GM21381 (cell line): ENCODE data around the gene CRACR2A.

Experiments used
- ATAC-seq: cut with Tn5 transposase; IDR thresholded peaks from one replicate; pipeline ENCODE4 v1.9.1; 2021; ENCODE audit warnings: mild to moderate bottlenecking, moderate library complexity; ENCODE audit not compliant: unreplicated experiment

The CRACR2A gene

DNA sequence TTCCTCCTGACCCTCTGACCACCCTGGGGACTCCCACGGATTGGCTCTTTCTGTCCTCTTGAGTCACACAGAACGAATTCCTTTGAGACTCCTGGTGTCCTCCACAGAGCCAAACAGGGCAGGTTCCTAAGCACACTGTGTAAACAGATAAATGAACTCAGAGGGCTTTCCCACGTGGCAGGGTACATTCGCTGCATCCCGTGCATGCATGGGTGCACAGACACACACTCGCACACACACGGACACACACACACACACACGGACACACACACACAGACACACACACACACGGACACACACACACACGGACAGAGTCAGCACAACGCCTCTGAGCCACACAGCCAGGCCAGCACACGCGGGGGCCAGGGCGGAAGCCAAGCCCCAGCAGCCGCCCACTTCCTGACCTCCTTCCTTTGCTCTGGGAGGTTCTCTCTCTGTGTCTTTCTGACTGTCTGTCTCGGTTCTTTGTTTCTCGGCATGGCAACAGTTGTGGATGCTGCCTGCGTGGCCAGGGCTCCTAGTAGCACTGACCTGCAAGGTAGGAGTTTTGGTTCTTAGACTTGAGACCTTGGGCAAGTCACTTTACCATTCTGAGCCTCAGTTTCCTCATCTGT lies 706 bp downstream of the CRACR2A start:
- peak; percentile 67 for ATAC-seq

DNA sequence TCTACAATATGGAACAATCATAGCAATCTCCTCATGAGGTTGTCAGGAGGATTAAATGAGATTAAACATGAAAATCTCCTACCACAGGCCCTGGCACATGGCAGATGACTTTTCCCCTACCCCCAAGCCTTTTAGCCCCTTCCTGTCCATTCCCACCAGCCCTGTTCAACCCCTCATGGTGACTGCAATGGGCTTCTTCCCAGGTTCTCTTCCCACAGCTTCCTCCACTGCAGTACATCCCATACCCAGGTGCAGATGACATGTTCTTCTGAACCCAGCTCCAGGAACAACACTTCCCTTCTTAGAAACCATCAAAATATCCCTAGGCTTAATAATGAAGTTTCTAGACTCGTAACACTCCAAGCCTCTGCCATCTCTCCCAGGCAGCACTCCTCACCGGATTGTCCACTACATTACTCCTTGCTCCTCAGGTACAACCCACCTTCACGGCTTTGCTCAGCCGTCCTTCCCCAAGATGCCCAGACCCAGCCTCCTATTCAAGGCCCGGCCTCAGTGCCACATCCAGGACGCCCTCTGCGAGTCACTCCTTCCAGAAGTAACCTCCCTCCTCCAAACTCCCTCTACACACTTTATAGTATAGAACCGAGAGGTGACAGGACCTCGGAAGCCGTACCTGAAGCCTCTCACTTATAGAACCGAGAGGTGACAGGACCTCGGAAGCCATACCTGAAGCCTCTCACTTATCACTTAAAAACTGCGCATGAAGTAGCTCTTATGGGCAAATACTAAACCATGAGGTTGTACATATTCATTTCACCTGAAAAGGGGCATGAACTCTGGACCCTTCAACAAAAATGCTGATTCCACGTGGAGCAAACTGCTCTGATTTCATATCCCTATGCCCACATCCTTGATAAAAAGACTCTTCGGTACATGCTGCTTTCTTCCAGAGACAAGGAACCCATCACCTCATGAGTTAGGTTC lies 1.5 kb downstream of the CRACR2A start:
- ATAC-seq, result no peak

- ATAC-seq, result no peak
Measured at GRCh38 chr12:3750616-3751015, 2.3 kb downstream of the CRACR2A start.

DNA sequence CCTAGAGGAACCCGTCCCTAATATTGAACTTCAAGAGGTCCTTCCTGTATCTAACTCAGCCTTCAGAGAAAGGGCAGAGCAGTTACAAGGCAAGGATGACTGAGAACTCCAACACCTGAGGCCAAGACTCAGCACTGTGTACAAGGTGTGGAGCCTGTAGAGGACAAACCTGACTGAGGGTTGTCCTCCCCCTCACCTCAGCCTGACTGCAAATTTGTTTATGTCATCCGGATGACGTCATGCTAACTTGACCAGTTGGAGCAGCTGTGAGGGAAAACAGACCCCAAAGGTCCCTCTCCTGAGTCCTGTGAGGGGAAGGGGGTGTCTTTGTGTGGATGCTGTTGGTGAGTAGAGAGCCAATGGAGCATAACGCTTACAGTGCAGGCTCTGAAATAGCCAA lies 4.3 kb downstream of the CRACR2A start:
- no peak for ATAC-seq

DNA sequence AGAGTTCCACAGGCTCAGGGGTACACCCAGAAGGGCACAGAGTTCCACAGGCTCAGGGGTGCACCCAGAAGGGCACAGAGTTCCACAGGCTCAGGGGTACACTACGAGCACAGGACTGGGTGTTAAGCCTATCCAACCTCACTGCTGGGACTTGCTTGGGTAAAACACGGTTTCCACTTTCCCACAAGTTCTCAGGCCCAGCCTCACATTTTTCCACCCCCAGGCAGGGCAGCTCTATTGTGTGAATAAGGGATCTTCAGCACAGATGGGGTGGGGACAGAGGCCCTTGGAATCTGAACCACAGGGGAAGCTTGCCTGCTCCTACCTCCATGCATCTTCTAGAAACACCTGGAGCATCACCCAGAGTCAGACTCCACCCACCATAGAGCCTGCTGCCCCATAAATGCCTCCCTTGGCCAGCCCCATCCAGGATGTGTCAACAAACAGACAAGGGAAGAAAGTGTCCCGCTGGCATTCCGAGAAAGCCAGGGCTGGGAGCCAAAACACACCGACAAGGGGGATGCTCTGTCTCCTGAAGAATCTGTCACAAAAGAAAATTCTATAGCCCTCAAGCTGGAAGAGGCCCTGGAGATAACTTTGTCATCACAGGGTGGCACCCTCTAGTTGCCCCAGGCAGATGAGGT lies 4.8 kb downstream of the CRACR2A start:
- no peak for ATAC-seq

GRCh38 chr12:3747543-3747942 lies 5.4 kb downstream of the CRACR2A start:
- no peak for ATAC-seq

GRCh38 chr12:3746758-3747157 lies 6.2 kb downstream of the CRACR2A start:
- ATAC-seq, result no peak

DNA sequence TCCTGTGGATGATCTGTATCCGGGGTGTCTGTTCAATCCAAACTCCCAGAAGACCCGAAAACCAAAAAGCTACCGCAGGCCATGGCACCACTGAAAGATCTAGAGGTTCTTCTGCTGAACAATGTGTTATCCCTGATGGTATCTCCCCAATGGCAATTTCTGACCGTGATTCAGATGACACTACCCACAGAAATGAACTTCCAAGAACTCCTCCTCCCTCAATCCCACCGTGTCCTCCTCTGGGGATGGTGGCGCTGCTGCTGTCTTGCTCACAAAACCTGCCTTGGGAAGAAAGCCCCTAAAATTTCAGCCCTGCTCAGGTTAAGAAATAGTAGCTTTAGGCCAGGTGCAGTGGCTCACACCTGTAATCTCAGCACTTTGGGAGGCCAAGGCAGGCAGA lies 7.8 kb downstream of the CRACR2A start:
- no peak for ATAC-seq

- no peak for ATAC-seq
Measured at GRCh38 chr12:3744229-3744901, 8.5 kb downstream of the CRACR2A start.

GRCh38 chr12:3743803-3744202 lies 9.1 kb downstream of the CRACR2A start:
- ATAC-seq, result peak; percentile 62

DNA sequence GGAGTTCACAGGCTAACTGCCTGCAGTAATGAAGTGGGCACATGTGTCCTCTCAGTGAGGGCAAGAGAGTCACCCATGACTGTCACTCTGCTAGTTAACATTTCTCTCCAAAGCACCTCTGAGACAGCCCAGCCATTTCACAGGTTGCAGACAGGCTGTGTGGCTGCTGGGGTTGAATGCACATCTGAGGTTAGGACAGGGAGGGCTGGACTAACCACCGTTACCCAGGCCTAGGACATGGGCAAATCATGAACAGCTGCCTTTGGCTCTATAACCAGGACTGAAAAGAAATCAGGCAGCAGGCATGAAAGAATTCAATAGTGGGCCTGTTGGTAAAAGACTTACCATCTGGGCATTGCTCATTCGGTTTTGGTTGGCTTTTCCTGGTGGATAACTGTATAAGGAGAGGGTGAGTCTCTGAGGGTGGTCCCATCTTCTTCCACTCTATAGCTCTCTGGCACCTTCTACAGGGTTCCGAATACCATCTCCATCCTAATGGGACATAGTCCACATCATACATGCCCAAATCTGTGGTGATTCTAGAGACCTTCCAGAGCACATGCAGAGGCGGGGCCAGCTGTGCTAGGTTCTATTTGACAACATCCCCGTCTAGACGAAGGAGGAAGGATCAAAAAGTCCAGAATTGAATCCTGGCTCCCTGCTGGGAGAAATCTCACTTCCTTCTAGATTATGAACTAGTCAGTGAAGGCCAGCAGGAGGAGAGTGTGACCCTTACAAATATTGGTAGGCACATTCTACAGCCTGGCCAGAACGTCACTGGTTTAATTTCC lies 10.8 kb downstream of the CRACR2A start:
- no peak for ATAC-seq

- no peak for ATAC-seq
Measured at GRCh38 chr12:3740480-3741231, 12.3 kb downstream of the CRACR2A start.

- no peak for ATAC-seq
Measured at GRCh38 chr12:3735432-3735831, 17.5 kb downstream of the CRACR2A start.

- no peak for ATAC-seq
Measured at GRCh38 chr12:3732901-3733300, 20.0 kb downstream of the CRACR2A start.

DNA sequence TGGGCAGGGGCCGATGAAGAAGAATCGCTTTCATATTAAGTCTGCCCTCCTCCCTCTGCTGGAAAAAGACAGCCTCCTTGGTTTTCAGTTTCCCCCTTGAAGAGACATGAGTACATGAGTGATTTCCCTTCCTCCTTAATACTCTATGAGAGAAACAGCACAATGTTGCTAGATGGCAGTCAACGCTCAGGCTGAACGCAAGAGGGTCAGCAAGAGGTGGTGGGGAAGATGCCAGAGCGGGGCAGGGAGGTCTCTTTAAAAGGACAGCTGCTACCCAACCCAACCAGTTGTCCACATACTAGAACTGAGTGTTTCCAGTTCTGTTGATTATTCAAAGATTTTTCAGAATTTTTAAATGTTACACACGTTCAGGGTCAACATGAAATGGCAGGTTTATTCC lies 22.8 kb downstream of the CRACR2A start:
- no peak for ATAC-seq

DNA sequence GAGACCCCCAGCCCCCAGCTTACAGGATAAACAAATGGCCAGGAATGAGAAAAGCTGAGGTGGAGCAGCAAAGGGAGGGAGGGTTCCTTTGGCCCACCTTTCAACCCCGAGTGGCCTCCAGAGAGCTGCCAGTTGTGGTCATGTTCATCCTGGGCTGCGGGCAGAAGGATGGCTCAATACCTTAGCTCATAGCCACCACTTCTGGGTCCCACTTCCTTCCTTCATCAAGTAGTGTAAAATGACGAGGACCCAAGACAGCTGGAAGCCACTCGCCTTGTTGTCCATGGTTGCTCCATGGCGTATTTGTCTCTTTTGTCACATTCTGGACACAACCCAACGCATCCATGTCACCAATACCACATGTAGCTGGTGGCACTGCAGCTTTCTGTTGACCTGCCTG lies 24.2 kb downstream of the CRACR2A start:
- ATAC-seq, result peak; percentile 22

- ATAC-seq, result peak; percentile 76
Measured at GRCh38 chr12:3727877-3728632, 24.9 kb downstream of the CRACR2A start.

GRCh38 chr12:3727354-3727753 lies 25.6 kb downstream of the CRACR2A start:
- no peak for ATAC-seq

GRCh38 chr12:3726456-3726855 lies 26.5 kb downstream of the CRACR2A start:
- ATAC-seq, result no peak
